ENCODE data around the gene CCDC137.

GRCh38 chr17:81710514-81711308, 44.2 kb downstream of the CCDC137 start:
- no peak for TF ChIP-seq POLR2A (IDR thresholded peaks at IDR 0.05)
- TF ChIP-seq CTCF (IDR thresholded peaks at IDR 0.05), result no peak
- TF ChIP-seq EP300 (IDR thresholded peaks at IDR 0.05), result no peak
